ENCODE measurements around the gene CNNM4.

DNA sequence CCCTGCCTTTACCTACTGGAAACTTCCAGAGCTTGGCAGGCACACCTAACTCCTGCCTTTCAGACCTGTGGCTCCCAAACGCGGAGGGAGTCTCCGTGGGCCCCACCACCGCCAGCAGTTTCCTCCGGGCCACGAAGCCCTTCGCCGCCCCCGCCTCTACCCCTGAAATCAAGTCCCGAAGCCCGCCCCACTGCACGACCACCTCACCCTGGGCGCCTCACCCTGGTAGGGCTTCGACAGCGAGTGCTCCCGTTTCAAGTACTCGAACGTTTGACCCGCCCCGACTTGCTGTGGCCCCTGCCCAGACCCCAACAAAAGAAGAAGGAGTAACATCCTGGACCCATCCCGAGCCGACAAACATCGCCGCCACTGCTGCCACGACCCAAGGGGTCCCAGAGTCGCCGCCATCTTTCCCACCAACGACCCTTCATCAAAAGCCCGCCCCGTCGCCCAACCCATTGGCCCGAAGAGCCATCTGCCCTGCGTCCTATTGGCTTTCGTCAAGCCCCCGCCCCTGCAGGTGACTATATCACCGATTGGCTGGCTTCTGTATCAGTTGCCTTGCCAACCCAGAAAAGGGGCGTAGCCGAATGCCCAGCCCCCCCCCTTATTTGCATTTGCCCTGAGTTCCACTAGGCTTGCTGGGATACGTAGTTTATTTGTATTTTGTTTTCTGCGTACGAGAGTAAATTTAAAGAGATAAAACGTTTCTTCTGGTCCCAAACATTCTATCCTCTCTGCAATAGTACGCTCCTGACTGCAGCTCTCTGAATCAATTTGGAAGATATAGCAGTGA lies 20.9 kb upstream of the CNNM4 start, which contains the start of gene LMAN2L:
- TF ChIP-seq, protein P1, sequence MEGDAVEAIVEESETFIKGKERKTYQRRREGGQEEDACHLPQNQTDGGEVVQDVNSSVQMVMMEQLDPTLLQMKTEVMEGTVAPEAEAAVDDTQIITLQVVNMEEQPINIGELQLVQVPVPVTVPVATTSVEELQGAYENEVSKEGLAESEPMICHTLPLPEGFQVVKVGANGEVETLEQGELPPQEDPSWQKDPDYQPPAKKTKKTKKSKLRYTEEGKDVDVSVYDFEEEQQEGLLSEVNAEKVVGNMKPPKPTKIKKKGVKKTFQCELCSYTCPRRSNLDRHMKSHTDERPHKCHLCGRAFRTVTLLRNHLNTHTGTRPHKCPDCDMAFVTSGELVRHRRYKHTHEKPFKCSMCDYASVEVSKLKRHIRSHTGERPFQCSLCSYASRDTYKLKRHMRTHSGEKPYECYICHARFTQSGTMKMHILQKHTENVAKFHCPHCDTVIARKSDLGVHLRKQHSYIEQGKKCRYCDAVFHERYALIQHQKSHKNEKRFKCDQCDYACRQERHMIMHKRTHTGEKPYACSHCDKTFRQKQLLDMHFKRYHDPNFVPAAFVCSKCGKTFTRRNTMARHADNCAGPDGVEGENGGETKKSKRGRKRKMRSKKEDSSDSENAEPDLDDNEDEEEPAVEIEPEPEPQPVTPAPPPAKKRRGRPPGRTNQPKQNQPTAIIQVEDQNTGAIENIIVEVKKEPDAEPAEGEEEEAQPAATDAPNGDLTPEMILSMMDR (IDR thresholded peaks at IDR 0.05) = no peak
- no peak for TF ChIP-seq ZNF232 (CRISPR knock-in tag; IDR thresholded peaks at IDR 0.05)
- peak; percentile 90 for TF ChIP-seq SP1 (CRISPR knock-in tag; conservative IDR thresholded peaks at IDR 0.05)
- TF ChIP-seq KAT7 (CRISPR knock-in tag; IDR thresholded peaks at IDR 0.05; ENCODE audit: borderline replicate concordance) = no peak
- TF ChIP-seq, protein P2, sequence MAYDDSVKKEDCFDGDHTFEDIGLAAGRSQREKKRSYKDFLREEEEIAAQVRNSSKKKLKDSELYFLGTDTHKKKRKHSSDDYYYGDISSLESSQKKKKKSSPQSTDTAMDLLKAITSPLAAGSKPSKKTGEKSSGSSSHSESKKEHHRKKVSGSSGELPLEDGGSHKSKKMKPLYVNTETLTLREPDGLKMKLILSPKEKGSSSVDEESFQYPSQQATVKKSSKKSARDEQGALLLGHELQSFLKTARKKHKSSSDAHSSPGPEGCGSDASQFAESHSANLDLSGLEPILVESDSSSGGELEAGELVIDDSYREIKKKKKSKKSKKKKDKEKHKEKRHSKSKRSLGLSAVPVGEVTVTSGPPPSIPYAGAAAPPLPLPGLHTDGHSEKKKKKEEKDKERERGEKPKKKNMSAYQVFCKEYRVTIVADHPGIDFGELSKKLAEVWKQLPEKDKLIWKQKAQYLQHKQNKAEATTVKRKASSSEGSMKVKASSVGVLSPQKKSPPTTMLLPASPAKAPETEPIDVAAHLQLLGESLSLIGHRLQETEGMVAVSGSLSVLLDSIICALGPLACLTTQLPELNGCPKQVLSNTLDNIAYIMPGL (CRISPR knock-in tag; IDR thresholded peaks at IDR 0.05) = no peak
- TF ChIP-seq, protein P3, sequence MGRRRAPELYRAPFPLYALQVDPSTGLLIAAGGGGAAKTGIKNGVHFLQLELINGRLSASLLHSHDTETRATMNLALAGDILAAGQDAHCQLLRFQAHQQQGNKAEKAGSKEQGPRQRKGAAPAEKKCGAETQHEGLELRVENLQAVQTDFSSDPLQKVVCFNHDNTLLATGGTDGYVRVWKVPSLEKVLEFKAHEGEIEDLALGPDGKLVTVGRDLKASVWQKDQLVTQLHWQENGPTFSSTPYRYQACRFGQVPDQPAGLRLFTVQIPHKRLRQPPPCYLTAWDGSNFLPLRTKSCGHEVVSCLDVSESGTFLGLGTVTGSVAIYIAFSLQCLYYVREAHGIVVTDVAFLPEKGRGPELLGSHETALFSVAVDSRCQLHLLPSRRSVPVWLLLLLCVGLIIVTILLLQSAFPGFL (CRISPR knock-in tag; IDR thresholded peaks at IDR 0.05; ENCODE audit: borderline replicate concordance) = no peak
- no peak for TF ChIP-seq CREB1 (CRISPR knock-in tag; IDR thresholded peaks at IDR 0.05)
- TF ChIP-seq NR3C1 (CRISPR knock-in tag; conservative IDR thresholded peaks at IDR 0.05; ENCODE audit: low read depth) = no peak
- TF ChIP-seq, protein P4, sequence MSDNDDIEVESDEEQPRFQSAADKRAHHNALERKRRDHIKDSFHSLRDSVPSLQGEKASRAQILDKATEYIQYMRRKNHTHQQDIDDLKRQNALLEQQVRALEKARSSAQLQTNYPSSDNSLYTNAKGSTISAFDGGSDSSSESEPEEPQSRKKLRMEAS (CRISPR knock-in tag; IDR thresholded peaks at IDR 0.05) = 0 out of 2 replicates have a peak, but pooled peaks have one; percentile 46
- TF ChIP-seq TCF7 (CRISPR knock-in tag; IDR thresholded peaks at IDR 0.05; ENCODE audit: low read depth) = no peak
- no peak for TF ChIP-seq NFATC4 (CRISPR knock-in tag; IDR thresholded peaks at IDR 0.05)
- TF ChIP-seq, protein P5, sequence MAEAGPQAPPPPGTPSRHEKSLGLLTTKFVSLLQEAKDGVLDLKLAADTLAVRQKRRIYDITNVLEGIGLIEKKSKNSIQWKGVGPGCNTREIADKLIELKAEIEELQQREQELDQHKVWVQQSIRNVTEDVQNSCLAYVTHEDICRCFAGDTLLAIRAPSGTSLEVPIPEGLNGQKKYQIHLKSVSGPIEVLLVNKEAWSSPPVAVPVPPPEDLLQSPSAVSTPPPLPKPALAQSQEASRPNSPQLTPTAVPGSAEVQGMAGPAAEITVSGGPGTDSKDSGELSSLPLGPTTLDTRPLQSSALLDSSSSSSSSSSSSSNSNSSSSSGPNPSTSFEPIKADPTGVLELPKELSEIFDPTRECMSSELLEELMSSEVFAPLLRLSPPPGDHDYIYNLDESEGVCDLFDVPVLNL (CRISPR knock-in tag; IDR thresholded peaks at IDR 0.05; ENCODE audit: borderline replicate concordance, low read depth) = no peak

All from WTC11 (cell line).